Erythroblast (primary cell): ENCODE measurements around the gene C1QB.

ENCODE experiments used
- DNase-seq, 2 experiments: peaks; one replicate each; lab custom pipeline; 2025; lab: John Stamatoyannopoulos, UW
- GATA1 ChIP-seq: IDR thresholded peaks from 2 replicates; pipeline ENCODE4 v1.6.1; 2011; ENCODE audit warnings: low read depth, mild to moderate bottlenecking, control low read depth, low read length, moderate library complexity
- POLR2A ChIP-seq: IDR thresholded peaks from 2 replicates; pipeline ENCODE4 v1.6.1; 2011; ENCODE audit warnings: mild to moderate bottlenecking, low read length

Gene C1QB

DNA sequence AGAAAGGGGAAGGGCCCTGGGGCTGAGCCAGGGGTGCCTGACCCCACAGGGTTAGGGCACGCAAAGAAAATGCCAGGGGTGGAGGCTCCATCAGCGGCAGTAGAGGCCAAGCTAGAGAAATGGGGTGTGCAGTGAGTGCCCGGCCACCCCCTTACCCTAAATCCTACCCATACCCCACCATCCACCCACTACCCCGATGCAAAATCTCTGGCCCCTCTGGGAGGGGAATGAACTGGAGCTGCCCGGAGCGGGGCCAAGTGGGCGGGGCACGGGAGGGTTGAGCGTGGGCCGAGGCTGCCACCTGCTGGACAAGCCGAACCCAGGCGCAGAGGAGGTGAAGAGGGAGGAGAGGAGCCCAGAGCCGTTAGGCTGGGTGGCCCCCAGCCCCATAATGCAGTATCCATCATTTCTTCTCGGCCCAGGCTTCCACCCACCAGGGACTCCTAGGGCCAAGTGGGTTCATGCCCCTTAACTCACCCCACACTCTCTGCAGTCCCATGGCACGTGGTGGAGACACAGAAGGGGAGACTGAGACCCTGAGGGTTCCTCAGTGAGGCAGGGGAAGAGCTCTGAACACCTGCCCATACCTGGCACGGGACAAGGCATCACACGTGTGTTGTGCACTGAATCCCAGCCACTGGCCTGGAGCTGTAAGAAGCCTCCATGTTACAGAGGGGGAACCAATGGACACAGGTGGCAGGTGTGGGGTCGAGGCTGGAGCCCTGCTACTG is 11.0 kb upstream of the C1QB start:
- DNase-seq, result peak; percentile 55 to 77
- TF ChIP-seq POLR2A, result no peak
- TF ChIP-seq GATA1, result no peak

- TF ChIP-seq POLR2A (no peak), GATA1 (no peak)
- DNase-seq, result no peak
These were observed 9.7 kb upstream of the C1QB start, which contains the start of gene C1QC for GRCh38 chr1:22643381-22643780. Gene C1QC (plus strand): TSS chr1:22643633. CDS start chr1:22644024, 391 bp downstream.

- no peak for DNase-seq
- TF ChIP-seq GATA1 (no peak), POLR2A (no peak)
These were observed 9.1 kb upstream of the C1QB start for GRCh38 chr1:22643928-22644327.

DNA sequence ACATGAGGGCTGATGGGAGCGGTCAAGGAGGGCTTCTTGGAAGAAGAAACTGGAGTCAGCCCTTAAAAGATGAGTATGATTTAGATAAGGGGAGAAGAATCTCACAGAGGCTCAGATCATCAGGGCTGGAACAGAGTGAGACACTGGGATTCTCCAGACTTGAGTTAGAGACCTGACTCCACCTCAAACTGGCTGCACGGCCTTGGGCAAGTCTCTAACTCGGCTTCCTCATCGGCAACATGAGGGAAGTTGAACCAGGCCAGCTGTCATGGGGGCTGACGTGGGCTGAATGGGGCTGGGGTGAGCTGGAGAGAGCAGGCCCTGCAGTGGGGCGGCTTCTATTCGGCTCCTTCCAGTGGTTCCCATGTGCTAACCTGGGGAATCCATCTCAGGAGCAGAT is 7.1 kb upstream of the C1QB start:
- TF ChIP-seq GATA1 (no peak), POLR2A (no peak)
- no peak for DNase-seq

DNA sequence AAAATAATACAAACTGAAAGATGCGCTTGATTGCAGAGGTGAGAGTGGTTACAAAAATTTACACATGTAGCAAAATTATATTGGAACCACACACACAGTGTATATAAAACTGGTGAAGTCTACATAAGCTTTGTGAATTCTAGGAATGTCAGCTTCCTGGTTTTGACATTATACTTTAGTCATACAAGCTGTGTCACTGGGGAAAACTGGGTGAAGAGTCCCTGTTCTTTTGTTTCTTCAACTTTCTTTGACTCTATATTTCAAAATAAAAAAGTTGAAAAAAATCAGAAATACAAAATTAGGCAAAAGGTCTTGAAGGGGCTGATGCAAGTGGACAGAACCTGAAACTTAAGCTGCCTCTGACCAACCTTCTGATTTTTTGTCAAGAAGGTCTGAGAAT is 6.7 kb upstream of the C1QB start:
- no peak for DNase-seq
- TF ChIP-seq GATA1, result no peak

- no peak for DNase-seq
- TF ChIP-seq GATA1 (no peak), POLR2A (no peak)
These were observed 2.8 kb upstream of the C1QB start for GRCh38 chr1:22650089-22650693.

- TF ChIP-seq POLR2A (no peak), GATA1 (no peak)
- DNase-seq, result no peak
These were observed 837 bp upstream of the C1QB start for GRCh38 chr1:22651941-22652856.

GRCh38 chr1:22654692-22655091 is 1.7 kb downstream of the C1QB start:
- no peak for DNase-seq
- TF ChIP-seq GATA1 (no peak), POLR2A (no peak)

- TF ChIP-seq POLR2A (no peak), GATA1 (no peak)
- no peak for DNase-seq
These were observed 5.5 kb downstream of the C1QB start for GRCh38 chr1:22658385-22659163.

GRCh38 chr1:22660716-22661241 is 7.7 kb downstream of the C1QB start:
- TF ChIP-seq POLR2A (no peak), GATA1 (no peak)
- DNase-seq, result no peak

- no peak for DNase-seq
These were observed 8.8 kb downstream of the C1QB start for GRCh38 chr1:22661880-22662279.

DNA sequence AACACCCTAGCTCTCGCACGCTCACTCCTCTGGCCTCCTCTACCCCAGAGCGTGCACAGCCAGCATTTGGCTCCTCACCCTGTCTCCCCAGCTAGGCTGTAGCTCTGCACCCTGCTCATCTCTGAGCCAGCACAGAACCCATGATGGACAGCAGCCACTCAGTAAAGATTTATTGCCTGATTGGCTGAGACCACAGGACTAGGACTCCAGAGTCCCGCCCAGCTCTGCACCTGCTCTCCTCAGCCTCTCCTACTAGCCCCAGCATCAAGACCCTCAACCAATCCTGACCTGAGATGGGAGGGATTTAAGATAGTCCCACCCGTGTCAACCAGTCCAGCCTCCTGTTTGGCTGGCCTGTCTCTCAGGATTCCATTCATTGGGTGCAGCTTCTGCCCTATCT is 9.3 kb downstream of the C1QB start:
- TF ChIP-seq POLR2A (no peak), GATA1 (no peak)
- peak in 1 of 2 experiments; percentile 12 for DNase-seq

More at GRCh38 chr1:22661880-22662279, 8.8 kb downstream of the C1QB start:
- TF ChIP-seq GATA1, result no peak
- TF ChIP-seq POLR2A, result no peak

DNA sequence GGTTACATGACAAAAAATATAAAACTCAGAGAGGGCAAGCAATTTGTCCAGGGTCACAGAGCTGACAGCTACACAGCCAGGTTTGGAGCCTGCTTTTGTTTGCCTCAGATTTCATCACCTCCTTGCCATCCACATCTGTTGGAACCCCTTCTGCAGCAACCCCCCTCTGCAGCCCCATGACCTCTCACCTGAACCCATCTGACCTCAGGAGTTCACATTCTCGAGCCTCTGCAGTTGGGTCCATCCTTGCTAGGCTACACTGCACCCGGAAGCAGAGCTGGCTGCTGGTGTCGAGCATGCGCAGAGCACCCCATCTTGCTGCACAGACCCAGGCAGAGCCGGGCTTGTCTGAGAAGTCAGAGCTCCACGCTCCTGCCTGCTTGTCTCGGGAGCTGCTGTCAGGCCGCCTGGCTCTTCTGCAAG is 10.0 kb downstream of the C1QB start:
- TF ChIP-seq GATA1, result no peak
- TF ChIP-seq POLR2A, result no peak
- DNase-seq, result no peak
